CD4-positive, alpha-beta T cell treated with Interleukin-15 for 4 hours (primary cell): Measurements from ENCODE around the gene OPTC.

Source experiments
- DNase-seq: peaks from one replicate; pipeline ENCODE4 v3.0.0-alpha.2; 2020; ENCODE audit warnings: low spot score

The OPTC gene

GRCh38 chr1:203536980-203537455, 43.1 kb downstream of the OPTC start:
- DNase-seq: no peak

- DNase-seq: no peak
Measured at GRCh38 chr1:203537806-203538464, 44.0 kb downstream of the OPTC start.

GRCh38 chr1:203538726-203539125, 44.8 kb downstream of the OPTC start:
- DNase-seq: no peak

- no peak for DNase-seq
Measured at GRCh38 chr1:203539831-203540546, 46.0 kb downstream of the OPTC start.

GRCh38 chr1:203544485-203544884, 50.5 kb downstream of the OPTC start:
- no peak for DNase-seq

- DNase-seq: no peak
Measured at GRCh38 chr1:203544978-203545816, 51.2 kb downstream of the OPTC start.

GRCh38 chr1:203546274-203546673, 52.3 kb downstream of the OPTC start:
- no peak for DNase-seq

GRCh38 chr1:203547147-203547546, 53.2 kb downstream of the OPTC start:
- DNase-seq: no peak

- DNase-seq: no peak
Measured at GRCh38 chr1:203547771-203548421, 53.9 kb downstream of the OPTC start.

GRCh38 chr1:203548892-203549291, 54.9 kb downstream of the OPTC start:
- DNase-seq: no peak

GRCh38 chr1:203549309-203549708, 55.4 kb downstream of the OPTC start:
- DNase-seq: no peak

- DNase-seq: no peak
Measured at GRCh38 chr1:203550846-203551245, 56.9 kb downstream of the OPTC start.

GRCh38 chr1:203551550-203551949, 57.6 kb downstream of the OPTC start:
- DNase-seq: no peak

- DNase-seq: no peak
Measured at GRCh38 chr1:203553496-203553895, 59.5 kb downstream of the OPTC start.

- no peak for DNase-seq
Measured at GRCh38 chr1:203554071-203554470, 60.1 kb downstream of the OPTC start.

- DNase-seq: no peak
Measured at GRCh38 chr1:203555076-203555475, 61.1 kb downstream of the OPTC start.

GRCh38 chr1:203555511-203556046, 61.6 kb downstream of the OPTC start:
- DNase-seq: no peak

GRCh38 chr1:203556047-203556851, 62.3 kb downstream of the OPTC start:
- no peak for DNase-seq

GRCh38 chr1:203557390-203557789, 63.4 kb downstream of the OPTC start:
- DNase-seq: no peak

GRCh38 chr1:203558064-203558760, 64.3 kb downstream of the OPTC start:
- no peak for DNase-seq
